Measurements from ENCODE around the gene ZNF862. TPM values are rescaled to one million over a fixed set of nuclear protein-coding genes. Genes with fewer than 3 reads are reported as not detected.
A peak's percentile ranks its signal among the peaks of the same experiment; 100 is the strongest.

Gene ZNF862
- total and polyA plus RNA-seq, 8 donors, result 2.4 to 13.4 (median 7.3) TPM

DNA sequence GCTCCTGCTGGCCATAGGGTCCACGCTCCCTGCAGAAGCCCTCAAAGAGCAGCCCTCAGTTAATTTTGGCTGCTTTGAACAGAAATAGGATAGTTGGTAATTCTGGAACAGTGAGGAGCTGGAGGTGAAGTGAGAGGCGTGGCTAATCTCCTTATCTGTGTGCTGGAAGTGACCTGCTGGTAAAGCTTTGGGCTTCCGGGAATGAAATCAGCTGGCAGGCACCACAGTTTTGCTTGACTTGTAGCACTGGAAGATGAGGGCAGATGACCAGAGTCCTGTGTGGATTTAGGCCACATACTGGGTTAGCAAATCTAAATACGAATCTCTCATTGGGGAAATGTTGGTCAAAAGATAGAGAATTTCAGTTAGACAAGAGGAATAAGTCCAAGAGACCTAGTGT lies 45.8 kb downstream of the ZNF862 start:
- H3K4me1 ChIP-seq, result peaks cover 11 to 29% (median 27%) of the 10 kb centered on the region in 4 donors
- peak; percentile 47 to 71 for DNase-seq
- 31 to 57% (median 44%) methylated on average over 4 of the region's 4 CpGs for WGBS, 5 donors
- H3K4me3 ChIP-seq, result no peak overlapping the region
- TF ChIP-seq, protein P1, sequence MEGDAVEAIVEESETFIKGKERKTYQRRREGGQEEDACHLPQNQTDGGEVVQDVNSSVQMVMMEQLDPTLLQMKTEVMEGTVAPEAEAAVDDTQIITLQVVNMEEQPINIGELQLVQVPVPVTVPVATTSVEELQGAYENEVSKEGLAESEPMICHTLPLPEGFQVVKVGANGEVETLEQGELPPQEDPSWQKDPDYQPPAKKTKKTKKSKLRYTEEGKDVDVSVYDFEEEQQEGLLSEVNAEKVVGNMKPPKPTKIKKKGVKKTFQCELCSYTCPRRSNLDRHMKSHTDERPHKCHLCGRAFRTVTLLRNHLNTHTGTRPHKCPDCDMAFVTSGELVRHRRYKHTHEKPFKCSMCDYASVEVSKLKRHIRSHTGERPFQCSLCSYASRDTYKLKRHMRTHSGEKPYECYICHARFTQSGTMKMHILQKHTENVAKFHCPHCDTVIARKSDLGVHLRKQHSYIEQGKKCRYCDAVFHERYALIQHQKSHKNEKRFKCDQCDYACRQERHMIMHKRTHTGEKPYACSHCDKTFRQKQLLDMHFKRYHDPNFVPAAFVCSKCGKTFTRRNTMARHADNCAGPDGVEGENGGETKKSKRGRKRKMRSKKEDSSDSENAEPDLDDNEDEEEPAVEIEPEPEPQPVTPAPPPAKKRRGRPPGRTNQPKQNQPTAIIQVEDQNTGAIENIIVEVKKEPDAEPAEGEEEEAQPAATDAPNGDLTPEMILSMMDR (IDR thresholded peaks at IDR 0.05), result no peak
- TF ChIP-seq POLR2A (IDR thresholded peaks at IDR 0.05) (no peak), POLR2AphosphoS5 (IDR thresholded peaks at IDR 0.05) (peak in 1 of 3 donors; percentile 42), EP300 (IDR thresholded peaks at IDR 0.05) (no peak)
- H3K36me3 ChIP-seq, result peaks cover 0 to 16% (median 11%) of the 10 kb centered on the region in 4 donors
- no peaks in the 10 kb centered on the region for H3K9me3 ChIP-seq
- no peaks in the 10 kb centered on the region for H3K27me3 ChIP-seq
- peak overlapping the region in 2 of 5 donors; percentile 32 to 38 for H3K27ac ChIP-seq
- intact Hi-C loops (cut with DNase I; ENCODE audit: low total_unique reads), result no loop called here

DNA sequence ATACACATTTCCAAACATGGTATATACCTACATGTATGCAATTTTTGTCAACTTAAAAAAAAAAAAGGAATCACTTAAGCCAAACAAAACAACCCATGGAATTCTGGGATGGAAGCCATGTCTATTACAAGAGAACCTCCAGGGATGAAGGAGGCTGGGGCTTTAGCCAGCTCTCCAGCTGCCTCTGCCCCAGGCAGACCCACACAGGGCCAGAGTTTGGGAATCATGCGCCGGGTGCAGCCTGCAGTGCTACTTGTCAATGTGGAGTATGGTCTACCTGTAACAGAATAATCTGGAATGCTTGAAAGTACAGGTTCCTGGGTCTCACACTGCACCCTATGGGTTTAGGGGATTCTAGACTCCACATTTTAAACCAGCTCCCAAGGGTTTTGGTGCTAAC lies 46.4 kb downstream of the ZNF862 start:
- Histone ChIP-seq H3K27me3 (no peaks in the 10 kb centered on the region), H3K36me3 (peaks cover 0 to 11% (median 5%) of the 10 kb centered on the region in 4 donors), H3K9me3 (no peaks in the 10 kb centered on the region), H3K4me3 (no peak overlapping the region), H3K4me1 (peaks cover 11 to 29% (median 27%) of the 10 kb centered on the region in 4 donors), H3K27ac (peak overlapping the region in 1 of 5 donors; percentile 38)
- TF ChIP-seq EP300 (IDR thresholded peaks at IDR 0.05), result no peak
- TF ChIP-seq, protein P1 (IDR thresholded peaks at IDR 0.05), result no peak
- TF ChIP-seq POLR2AphosphoS5 (IDR thresholded peaks at IDR 0.05), result no peak
- TF ChIP-seq POLR2A (IDR thresholded peaks at IDR 0.05), result no peak
- intact Hi-C loops (cut with DNase I; ENCODE audit: low total_unique reads), result no loop called here
- WGBS, 5 donors, result 58 to 78% (median 73%) methylated on average over 2 of the region's 2 CpGs
- peak in 1 of 2 donors; percentile 39 for DNase-seq

DNA sequence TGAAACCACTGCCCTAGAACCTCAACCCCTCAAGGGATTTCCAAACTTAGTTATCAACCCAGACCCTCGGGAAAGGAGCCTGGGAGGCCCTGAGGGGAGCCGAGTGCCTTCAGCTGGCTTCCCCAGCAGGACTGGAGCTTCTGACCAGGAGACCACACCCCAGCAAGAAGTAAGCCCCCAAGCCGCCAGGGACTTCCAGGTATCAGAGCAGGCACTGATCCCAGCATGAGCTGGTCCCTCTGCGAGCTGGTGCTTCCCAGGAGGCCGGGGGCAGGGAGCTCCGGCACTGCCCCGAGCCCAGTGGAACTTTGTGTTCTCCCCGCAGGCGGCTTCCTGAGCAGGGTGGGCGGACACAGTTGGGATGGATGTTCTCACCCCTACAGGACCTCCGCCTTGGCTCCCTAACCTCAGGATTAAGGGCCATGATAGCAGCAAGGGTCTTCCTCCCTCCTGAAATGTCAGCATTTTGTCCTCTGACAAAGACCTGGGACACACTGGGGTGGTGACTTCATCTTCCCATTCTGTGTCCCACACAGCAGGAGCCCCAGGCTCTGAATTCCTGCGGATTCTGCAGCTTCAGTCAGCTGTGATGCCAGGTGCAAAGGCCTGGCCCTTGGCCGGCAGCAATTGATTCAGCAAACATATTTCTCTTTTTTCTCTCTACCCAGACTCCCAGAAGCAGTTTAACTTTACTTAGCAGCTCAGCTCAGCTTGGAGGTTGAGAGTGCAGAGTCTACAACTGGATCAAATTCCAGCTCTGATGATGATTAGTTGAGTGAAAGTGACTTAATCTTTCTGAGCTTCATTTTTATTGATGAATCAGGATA lies 47.2 kb downstream of the ZNF862 start:
- H3K4me1 ChIP-seq, result peaks cover 11 to 29% (median 26%) of the 10 kb centered on the region in 4 donors
- H3K27me3 ChIP-seq, result no peaks in the 10 kb centered on the region
- DNase-seq, result peak in 1 of 2 donors; percentile 32
- peaks cover 0 to 2% (median 1%) of the 10 kb centered on the region in 4 donors for H3K36me3 ChIP-seq
- intact Hi-C loops (cut with DNase I; ENCODE audit: low total_unique reads), result no loop called here
- H3K4me3 ChIP-seq, result no peak overlapping the region
- H3K27ac ChIP-seq, result no peak overlapping the region
- TF ChIP-seq, protein P1 (IDR thresholded peaks at IDR 0.05), result no peak
- TF ChIP-seq EP300 (IDR thresholded peaks at IDR 0.05), result no peak
- no peak for TF ChIP-seq POLR2A (IDR thresholded peaks at IDR 0.05)
- TF ChIP-seq POLR2AphosphoS5 (IDR thresholded peaks at IDR 0.05), result no peak
- WGBS, 5 donors, result 56 to 90% (median 82%) methylated on average over 2 to 13 of the region's 13 CpGs
- H3K9me3 ChIP-seq, result no peaks in the 10 kb centered on the region

DNA sequence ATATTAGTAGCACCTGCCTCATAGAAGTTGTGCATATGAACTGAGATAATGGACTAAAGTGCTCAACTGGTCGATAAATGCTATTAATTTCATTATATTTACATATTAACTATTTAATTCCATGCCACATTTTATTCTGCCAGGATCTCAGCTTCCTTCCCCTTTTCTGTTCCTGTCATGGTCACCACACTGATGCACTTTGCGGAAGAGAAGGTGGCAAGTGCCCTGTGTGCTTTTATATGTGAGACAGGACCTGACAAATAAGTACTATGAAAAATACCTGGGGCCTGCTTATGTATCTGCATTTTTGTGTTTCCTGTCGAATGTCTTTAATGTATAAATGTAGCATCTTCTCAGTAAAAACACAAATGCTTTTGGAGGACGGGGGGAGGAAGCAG lies 47.8 kb downstream of the ZNF862 start:
- Histone ChIP-seq H3K9me3 (no peaks in the 10 kb centered on the region), H3K4me3 (no peak overlapping the region), H3K27ac (no peak overlapping the region), H3K27me3 (no peaks in the 10 kb centered on the region), H3K4me1 (peaks cover 11 to 29% (median 23%) of the 10 kb centered on the region in 4 donors), H3K36me3 (no peaks in the 10 kb centered on the region)
- no peak for DNase-seq
- TF ChIP-seq, protein P1 (IDR thresholded peaks at IDR 0.05), result no peak
- no peak for TF ChIP-seq POLR2AphosphoS5 (IDR thresholded peaks at IDR 0.05)
- no peak for TF ChIP-seq POLR2A (IDR thresholded peaks at IDR 0.05)
- TF ChIP-seq EP300 (IDR thresholded peaks at IDR 0.05), result no peak
- intact Hi-C loops (cut with DNase I; ENCODE audit: low total_unique reads), result no loop called here
- WGBS, 5 donors, result 71 to 79% (median 77%) methylated on average over 4 of the region's 4 CpGs

All from stomach (tissue), 9 donors.